HG02943 (cell line): Measurements from ENCODE around the gene IP6K2.
"Not testable (repeated sequence)": the region's sequence is repeated elsewhere in the genome, so short reads cannot be mapped to it uniquely, and the experiment has no call there.

ENCODE experiments used
- ATAC-seq: cut with Tn5 transposase; IDR thresholded peaks from one replicate; pipeline ENCODE4 v1.9.1; 2021; ENCODE audit warnings: mild to moderate bottlenecking, low read depth, moderate library complexity; ENCODE audit not compliant: unreplicated experiment

Gene IP6K2

DNA sequence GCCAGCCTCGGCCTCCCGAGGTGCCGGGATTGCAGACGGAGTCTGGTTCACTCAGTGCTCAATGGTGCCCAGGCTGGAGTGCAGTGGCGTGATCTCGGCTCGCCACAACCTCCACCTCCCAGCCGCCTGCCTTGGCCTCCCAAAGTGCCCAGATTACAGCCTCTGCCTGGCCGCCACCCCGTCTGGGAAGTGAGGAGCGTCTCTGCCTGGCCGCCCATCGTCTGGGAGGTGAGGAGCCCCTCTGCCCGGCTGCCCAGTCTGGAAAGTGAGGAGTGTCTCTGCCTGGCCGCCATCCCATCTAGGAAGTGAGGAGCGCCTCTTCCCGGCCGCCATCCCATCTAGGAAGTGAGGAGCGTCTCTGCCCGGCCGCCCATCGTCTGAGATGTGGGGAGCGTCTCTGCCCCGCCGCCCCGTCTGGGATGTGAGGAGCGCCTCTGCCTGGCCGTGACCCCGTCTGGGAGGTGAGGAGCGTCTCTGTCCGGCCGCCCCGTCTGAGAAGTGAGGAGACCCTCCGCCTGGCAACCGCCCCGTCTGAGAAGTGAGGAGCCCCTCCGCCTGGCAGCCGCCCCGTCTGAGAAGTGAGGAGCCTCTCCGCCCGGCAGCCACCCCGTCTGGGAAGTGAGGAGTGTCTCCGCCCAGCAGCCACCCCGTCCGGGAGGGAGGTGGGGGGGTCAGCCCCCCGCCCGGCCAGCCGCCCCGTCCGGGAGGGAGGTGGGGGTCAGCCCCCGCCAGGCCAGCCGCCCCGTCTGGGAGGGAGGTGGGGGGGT, 16.9 kb upstream of the IP6K2 start:
- not testable (repeated sequence) for ATAC-seq

GRCh38 chr3:48727511-48727910, 10.5 kb upstream of the IP6K2 start:
- ATAC-seq, result no peak

DNA sequence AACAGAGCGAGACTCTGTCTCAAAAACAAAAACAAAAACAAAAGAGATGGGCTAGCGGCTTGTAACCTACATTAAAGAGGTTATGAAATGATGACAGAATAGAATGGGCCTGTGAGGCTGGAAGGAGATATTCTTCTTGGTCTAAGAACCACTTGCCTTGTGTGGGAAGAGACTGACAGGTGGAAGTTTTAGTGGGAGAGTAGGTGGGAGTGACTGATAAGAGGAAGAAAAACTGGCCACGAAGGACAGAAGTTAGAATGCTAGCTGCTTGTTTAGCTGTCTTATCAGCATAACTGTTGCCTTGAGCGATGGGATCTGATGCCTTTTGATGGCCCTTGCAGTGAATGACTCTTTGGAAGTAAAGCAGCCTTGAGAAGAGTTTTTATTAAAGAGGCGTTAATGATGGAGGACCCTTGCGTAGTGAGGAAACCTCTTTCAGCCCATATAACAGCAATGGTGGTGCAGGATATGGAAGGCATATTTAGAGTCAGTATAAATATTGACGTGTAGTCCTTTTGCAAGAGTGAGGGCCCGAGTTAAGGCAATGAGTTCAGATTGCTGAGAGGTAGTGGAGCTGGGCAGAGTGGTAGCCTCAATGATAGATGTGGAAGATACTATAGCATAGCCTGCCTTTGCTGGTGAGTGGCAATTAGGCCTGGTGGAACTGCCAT, 8.3 kb upstream of the IP6K2 start:
- ATAC-seq, result not testable (repeated sequence)

DNA sequence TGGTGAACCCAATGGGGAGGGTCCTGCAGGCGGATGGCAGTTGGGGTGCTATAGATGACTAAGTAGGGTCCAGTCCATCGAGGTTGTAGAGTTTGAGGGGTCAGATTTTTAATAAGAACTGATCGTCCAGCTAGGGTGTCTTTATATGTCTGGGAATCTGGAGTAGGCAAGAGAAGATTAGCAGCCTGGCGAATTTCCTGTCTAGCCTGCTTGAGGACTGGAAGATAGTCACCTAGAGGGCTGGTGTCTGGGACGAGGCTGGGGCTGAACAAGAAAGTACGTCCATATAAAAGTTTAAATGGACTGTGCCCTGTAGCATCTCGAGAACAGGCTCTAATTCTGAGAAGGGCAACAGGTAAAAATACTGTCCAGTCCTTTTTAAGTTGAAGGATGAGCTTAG, 6.7 kb upstream of the IP6K2 start:
- no peak for ATAC-seq

DNA sequence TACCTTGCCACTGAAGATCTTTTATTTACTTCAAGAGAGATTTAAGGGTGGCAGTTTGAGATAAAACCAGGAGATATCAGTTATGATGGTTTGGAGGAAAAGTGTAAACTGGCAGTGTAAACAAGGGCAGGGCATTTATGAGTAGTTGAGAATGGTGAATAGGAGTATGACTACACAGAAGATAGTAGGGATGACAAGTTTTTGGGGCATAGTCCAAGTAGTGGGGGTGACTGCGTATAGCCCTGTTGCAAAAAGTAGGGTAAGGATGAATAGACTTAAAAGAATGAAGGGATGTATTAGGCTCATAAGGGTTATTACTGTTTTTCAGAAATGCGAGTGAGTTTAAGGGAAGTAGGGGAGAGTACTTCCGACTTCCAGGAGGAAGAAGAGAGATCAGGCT, 6.3 kb upstream of the IP6K2 start:
- not testable (repeated sequence) for ATAC-seq

DNA sequence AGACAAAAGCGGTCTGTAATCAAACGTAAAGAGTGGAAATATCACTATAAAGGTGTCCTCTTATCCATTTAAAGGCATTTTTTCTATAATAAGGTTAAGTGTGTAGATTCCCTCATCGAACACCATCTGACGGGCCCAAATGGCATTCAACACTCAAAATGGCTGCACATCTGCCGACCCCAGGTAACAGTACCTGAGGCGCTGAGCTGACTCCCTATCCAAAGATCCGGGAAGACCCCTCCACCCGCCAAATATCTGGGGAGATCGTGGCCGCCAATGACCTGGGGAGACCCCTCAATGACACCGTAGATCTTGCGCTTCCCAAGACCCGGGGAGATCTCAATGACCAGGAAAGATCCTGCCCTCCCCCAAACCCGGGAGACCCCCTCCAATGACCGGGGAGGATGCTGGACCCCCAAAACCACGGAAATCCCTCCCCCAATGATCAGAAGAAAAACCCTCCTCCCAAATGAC, 476 bp downstream of the IP6K2 start:
- no peak for ATAC-seq

DNA sequence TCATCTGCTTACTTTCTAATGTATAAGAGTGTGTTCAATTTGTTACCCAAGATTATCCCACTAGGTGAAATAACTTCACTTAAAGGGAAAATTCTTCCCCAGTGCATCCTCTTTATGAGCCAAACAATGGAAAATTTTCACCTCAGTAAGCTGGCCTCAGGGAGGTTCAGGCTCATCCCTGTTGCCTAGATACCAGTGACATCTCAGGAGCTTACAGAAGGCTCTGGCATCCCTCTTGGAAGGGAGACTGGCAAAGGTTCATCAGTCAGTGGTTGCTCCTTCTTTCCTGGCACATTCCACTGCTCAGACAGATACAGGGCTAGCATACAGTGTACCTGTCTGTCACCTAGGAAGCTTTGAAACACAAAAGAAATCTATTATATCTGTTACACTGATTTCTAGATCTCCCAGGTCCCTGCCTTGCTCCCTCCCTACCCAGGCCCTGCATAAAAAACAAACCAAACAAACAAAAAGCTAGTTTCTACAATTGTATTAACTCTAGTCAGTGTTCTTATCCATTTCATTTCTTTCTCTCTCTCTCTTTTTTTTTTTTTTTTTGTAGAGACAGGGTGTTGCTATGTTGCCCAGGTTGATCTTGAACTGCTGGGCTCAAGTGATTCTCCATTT, 1.7 kb downstream of the IP6K2 start:
- no peak for ATAC-seq

GRCh38 chr3:48711727-48712126, 5.3 kb downstream of the IP6K2 start:
- no peak for ATAC-seq

- no peak for ATAC-seq
Measured at GRCh38 chr3:48709051-48709461, 8.0 kb downstream of the IP6K2 start.

DNA sequence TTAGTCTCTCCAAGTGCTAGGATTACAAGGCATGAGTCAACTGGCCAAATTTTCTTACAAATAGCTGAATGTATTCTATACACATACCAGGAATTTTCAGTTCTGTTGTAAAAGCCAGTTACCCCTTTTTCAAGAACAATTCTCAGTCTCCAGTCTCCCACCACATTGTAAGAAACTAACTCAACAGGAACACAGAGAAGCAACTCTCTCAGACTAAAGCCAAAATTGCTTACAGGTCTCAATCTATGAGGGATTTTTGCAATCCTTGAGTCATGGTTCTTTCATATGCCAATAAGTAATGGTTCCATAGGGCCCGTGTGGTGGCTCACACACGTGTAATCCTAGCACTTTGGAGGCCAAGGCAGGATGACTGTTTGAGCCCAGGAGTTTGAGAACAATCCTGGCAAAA, 8.5 kb downstream of the IP6K2 start:
- no peak for ATAC-seq

DNA sequence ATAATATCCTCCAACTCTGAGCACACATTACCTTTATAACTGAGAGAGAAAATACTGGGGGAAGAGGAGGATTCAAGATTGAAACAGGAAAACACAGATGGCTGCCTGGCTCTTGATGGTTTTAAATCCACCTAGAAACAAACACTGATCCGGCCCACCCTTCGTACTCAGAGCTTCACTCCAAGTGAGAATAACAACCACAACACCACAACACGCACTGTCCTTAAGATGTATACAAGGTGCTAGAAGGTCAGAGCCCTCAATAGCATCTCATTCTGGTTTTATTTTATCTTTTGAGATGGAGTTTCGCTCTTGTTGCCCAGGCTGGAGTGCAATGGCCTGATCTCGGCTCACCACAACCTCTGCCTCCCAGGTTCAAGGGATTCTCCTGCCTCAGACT, 9.9 kb downstream of the IP6K2 start:
- ATAC-seq, result no peak

GRCh38 chr3:48702320-48702920, 14.6 kb downstream of the IP6K2 start:
- no peak for ATAC-seq

GRCh38 chr3:48700731-48701405, 16.2 kb downstream of the IP6K2 start:
- no peak for ATAC-seq

- no peak for ATAC-seq
Measured at GRCh38 chr3:48698891-48699290, 18.1 kb downstream of the IP6K2 start.

DNA sequence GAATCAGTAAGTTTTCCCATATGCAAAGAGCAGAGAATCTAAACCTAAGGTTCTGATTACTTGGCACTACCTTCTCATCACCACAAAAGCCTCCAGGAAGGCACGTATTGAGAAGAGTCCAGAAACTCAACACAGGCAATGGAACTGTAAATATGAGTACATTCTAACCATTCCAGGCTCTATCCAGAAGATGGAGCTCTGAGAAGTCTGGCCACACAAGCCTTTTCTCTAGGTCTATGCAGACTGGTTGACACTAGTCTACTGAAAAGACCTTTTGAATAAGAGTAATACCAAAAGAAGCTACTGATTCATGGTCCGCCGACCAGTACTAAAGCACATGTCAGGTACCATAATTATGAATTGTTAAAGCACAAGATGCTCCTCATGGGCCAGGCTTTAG, 19.1 kb downstream of the IP6K2 start:
- no peak for ATAC-seq

GRCh38 chr3:48696601-48697000, 20.4 kb downstream of the IP6K2 start:
- no peak for ATAC-seq

DNA sequence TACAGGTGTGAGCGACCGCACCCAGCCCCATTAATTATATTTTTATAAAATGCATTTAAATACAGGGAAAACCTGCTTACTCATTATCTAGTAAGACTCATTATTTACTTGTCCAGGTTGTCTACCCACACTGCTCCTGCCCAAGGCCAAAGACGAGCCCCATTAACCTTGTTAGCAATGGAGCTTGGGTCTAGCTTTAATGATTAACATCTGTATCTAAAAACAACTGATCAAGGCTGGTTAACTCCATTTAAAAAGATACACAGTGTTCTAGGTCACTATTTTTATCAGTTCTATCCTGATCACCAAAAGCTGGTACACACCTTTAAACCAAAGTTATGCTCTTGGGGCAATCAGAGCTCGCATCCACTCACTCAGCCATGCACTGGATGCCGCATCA, 20.9 kb downstream of the IP6K2 start:
- ATAC-seq, result no peak

DNA sequence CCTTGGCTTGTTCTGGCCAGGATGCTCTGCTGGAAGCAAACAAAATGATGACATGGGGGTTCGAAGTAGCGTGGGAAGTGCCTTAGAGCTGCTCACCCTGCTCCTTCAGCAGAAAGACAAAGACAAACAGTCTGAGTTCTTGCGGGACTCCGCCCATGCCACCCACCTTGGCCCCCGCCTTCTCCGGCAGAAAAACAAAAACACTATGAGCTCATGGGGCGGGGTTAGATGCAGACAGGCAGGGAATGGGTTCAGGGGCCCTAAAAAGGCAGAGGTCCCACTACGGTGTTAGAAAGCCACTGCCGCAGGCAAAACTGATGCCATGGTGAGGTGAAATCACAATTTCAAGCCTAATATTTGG, 21.6 kb downstream of the IP6K2 start:
- ATAC-seq, result no peak

DNA sequence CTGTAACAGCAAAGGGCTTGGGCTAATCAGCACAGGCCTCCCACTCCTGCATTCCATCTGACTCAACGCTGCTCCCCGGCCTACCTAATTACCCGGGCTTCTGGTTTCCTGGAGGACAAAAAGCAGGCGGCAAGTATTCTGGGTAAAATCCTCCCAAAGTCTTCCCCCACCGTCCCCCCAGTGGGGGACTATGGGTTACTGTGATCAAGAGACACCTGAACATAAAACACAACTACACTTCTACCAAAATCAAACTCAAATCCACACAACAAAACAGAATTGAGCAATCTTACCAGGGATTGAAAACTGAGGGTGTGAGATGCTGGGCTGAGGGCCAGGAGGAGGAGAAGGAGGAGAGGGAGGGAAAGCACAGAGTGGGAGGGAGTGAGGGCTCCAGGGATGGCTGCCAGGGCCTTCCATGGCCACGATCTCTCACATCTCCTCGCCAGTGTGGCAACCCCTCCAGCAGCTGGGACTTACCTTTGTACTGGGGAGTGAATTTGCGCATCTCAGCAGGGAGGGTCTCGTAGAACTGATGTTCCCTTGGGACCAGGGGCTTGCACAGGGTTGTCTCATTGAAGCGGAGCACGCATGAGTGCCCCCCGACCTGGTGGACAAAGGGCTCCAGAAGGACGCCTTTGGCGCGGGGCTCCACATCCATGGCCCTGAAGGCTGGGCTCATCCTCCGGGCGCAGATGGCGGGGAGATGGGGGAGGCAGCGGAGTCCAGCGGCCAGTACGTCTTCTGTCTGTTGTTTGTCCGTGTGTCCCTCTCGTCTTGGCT, 22.2 kb downstream of the IP6K2 start:
- no peak for ATAC-seq

GRCh38 chr3:48693826-48694225, 23.2 kb downstream of the IP6K2 start:
- ATAC-seq, result no peak
